Measurements from ENCODE around the gene SEPTIN8. TPM values are rescaled to one million over a fixed set of nuclear protein-coding genes. Genes with fewer than 3 reads are reported as not detected.

The SEPTIN8 gene
- total RNA-seq, 4 donors from 2014 or later = 5.2 to 7.9 (median 6.8) TPM

DNA sequence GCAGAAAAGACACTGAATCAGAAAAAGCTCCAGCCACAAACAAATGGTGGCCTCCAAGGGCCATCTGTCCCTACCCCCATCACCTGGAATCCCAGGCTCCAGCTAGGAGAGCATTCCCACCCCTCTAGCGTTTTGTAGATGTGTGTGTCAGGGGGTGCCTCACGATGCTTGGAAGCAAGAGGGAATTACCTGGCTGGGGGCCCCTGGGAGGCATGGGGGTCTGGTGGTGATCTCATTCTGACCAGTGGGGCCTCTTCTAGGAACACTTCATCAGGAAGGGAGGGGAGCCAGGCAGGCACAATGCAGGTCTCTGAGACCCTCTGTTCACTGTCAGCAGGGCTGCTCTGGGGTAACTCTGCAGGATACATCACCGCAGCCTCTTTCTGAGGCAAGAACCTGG, 47.4 kb upstream of the SEPTIN8 start:
- in situ Hi-C loops (cut with MboI; ENCODE audit: low sequenced_read_pairs in 4 of 4) = loop anchor here in 3 of 4 donors (10.0 to 25.0 kb wide), 2 partner anchors 80 to 287 kb away; partner anchors contain the start of genes IL5 (in 2 of the 3) and CCNI2 (in 1 of the 3)

DNA sequence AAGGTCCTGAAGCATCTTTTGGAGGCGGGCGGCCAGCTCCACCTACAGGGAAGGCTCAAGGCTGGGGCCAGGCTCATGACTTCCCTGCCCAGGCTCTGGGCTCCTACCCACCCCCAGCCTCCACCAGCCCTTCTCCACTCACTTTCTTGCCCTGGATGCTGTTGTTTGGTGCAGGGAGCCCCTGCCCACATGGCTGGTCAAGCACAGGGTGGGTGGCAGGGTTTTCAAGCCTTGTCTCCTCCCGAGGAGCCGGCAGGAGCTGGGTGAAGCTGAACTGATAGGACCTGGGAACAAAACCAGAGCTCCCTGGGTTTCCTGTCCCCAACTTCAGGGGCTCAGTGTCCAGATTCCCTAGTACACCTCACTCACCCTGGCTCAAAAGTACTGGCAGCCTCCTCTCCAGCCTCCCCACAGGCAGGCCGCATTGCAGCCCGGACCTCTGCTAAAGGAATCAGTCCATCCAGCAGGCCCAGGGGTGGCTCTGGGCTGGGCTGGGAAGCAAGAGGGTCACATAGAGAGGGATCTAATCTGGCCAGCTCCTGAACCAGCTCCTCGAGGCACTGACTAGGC, 46.5 kb upstream of the SEPTIN8 start:
- H3K27ac ChIP-seq = no peak overlapping the region
- H3K9me3 ChIP-seq = no peaks in the 10 kb centered on the region
- ATAC-seq = no peak
- intact Hi-C loops (cut with DNase I; ENCODE audit: low total_unique reads) (loop anchor here (5.0 kb wide), 2 partner anchors 86 to 166 kb away; partner anchors contain the start of genes IL13 and KIF3A), in situ Hi-C loops (cut with MboI; ENCODE audit: low sequenced_read_pairs in 4 of 4) (loop anchor here in 3 of 4 donors (10.0 to 25.0 kb wide), 2 partner anchors 79 to 286 kb away; partner anchors contain the start of genes IL5 (in 2 of the 3) and CCNI2 (in 1 of the 3))
- H3K4me3 ChIP-seq = no peak overlapping the region
- TF ChIP-seq, protein P1, sequence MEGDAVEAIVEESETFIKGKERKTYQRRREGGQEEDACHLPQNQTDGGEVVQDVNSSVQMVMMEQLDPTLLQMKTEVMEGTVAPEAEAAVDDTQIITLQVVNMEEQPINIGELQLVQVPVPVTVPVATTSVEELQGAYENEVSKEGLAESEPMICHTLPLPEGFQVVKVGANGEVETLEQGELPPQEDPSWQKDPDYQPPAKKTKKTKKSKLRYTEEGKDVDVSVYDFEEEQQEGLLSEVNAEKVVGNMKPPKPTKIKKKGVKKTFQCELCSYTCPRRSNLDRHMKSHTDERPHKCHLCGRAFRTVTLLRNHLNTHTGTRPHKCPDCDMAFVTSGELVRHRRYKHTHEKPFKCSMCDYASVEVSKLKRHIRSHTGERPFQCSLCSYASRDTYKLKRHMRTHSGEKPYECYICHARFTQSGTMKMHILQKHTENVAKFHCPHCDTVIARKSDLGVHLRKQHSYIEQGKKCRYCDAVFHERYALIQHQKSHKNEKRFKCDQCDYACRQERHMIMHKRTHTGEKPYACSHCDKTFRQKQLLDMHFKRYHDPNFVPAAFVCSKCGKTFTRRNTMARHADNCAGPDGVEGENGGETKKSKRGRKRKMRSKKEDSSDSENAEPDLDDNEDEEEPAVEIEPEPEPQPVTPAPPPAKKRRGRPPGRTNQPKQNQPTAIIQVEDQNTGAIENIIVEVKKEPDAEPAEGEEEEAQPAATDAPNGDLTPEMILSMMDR (IDR thresholded peaks at IDR 0.05 in 4 of 5, conservative IDR thresholded peaks at IDR 0.05 in 1 of 5) = no peak
- no peak for TF ChIP-seq POLR2A (IDR thresholded peaks at IDR 0.05)
- H3K36me3 ChIP-seq = no peaks in the 10 kb centered on the region
- H3K27me3 ChIP-seq = no peaks in the 10 kb centered on the region
- DNase-seq = no peak
- H3K4me1 ChIP-seq = peaks cover 0 to 3% of the 10 kb centered on the region in 2 donors

More for the DNA sequence above, 47.4 kb upstream of the SEPTIN8 start:
- Histone ChIP-seq H3K27ac (no peak overlapping the region), H3K27me3 (no peaks in the 10 kb centered on the region), H3K4me3 (no peak overlapping the region), H3K4me1 (peaks cover 0 to 3% of the 10 kb centered on the region in 2 donors), H3K9me3 (no peaks in the 10 kb centered on the region), H3K36me3 (no peaks in the 10 kb centered on the region)
- no peak for ATAC-seq
- intact Hi-C loops (cut with DNase I; ENCODE audit: low total_unique reads) = loop anchor here (5.0 kb wide), 2 partner anchors 87 to 167 kb away; partner anchors contain the start of genes IL13 and KIF3A
- no peak for DNase-seq
- TF ChIP-seq, protein P1 (IDR thresholded peaks at IDR 0.05 in 4 of 5, conservative IDR thresholded peaks at IDR 0.05 in 1 of 5) = no peak
- no peak for TF ChIP-seq POLR2A (IDR thresholded peaks at IDR 0.05)

DNA sequence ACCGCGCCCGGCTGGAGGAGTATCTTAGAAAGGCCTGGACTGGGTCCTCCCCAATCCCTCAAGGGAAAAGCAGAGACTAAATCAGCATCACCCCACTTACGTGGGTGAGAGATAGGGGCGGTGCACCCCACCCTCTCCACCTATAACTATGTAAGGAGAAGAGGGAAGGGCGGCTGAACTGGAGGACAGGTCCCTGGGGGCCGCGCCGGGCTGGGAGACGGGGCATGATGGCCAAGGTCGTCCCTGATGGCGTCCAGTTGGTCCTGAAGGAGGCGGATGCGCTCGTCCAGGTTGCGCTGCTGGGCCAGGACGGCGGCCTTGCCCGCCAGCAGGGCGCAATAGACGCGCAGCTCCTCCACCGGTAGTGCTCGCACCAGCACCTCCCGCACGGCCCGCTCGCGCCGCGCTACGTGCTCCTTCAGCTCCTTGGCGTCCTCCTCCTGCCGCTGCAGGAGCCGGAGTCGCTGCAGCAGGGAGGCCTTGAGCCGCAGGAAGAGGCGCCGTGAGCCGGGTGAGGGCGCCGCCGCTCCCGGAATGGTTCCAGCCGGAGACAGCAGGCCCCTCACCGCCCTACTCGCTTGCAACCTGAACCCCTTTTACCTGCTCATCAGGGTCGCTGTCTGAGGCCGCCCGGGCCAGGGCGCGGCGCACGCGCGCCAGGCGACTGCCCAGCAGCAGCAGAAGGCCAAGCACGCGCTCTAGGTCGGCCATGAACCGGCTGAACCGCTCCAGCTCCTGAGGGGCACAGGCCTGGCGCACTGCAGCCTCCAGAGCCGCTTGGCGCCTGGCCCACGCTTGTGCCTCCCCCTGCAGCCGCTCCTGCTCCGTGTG, 45.8 kb upstream of the SEPTIN8 start:
- Histone ChIP-seq H3K4me3 (no peak overlapping the region), H3K9me3 (no peaks in the 10 kb centered on the region), H3K36me3 (no peaks in the 10 kb centered on the region), H3K27ac (no peak overlapping the region), H3K27me3 (no peaks in the 10 kb centered on the region), H3K4me1 (peaks cover 0 to 3% of the 10 kb centered on the region in 2 donors)
- no peak for ATAC-seq
- intact Hi-C loops (cut with DNase I; ENCODE audit: low total_unique reads) = loop anchor here (5.0 kb wide), 2 partner anchors 86 to 166 kb away; partner anchors contain the start of genes IL13 and KIF3A
- in situ Hi-C loops (cut with MboI; ENCODE audit: low sequenced_read_pairs in 4 of 4) = loop anchor here in 3 of 4 donors (10.0 to 25.0 kb wide), 2 partner anchors 78 to 286 kb away; partner anchors contain the start of genes IL5 (in 2 of the 3) and CCNI2 (in 1 of the 3)
- no peak for DNase-seq
- TF ChIP-seq, protein P1 (IDR thresholded peaks at IDR 0.05 in 4 of 5, conservative IDR thresholded peaks at IDR 0.05 in 1 of 5) = no peak
- no peak for TF ChIP-seq POLR2A (IDR thresholded peaks at IDR 0.05)

DNA sequence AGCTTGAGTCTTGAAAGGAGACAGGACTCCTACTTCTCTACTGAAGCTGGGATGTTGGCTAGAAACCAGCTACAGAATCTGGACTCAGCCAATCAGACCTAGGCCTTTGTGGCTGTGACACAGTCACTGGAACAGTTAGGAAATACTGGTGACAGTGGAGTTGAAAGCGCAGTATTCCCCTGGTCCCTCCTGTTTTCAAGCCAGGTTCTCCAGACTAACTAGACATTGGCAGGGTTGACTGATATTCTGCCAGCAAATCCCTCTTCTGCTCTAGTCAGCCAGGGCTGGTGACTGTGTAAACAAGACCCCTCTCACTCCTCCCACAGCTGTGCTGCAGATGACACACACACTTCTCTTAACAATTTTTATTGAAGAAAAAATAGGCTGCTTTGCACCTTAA, 44.8 kb upstream of the SEPTIN8 start:
- Histone ChIP-seq H3K4me1 (peaks cover 0 to 3% of the 10 kb centered on the region in 2 donors), H3K27me3 (no peaks in the 10 kb centered on the region), H3K4me3 (no peak overlapping the region), H3K27ac (no peak overlapping the region), H3K36me3 (no peaks in the 10 kb centered on the region), H3K9me3 (no peaks in the 10 kb centered on the region)
- peak in 1 of 2 donors; percentile 27 for ATAC-seq
- intact Hi-C loops (cut with DNase I; ENCODE audit: low total_unique reads) = loop anchor here (2.0 to 5.0 kb wide), 4 partner anchors 75 to 437 kb away; partner anchors contain the start of genes CCNI2, IL13 and KIF3A
- in situ Hi-C loops (cut with MboI; ENCODE audit: low sequenced_read_pairs in 4 of 4) = loop anchor here in 3 of 4 donors (10.0 to 25.0 kb wide), 2 partner anchors 77 to 284 kb away; partner anchors contain the start of genes IL5 (in 2 of the 3) and CCNI2 (in 1 of the 3)
- no peak for DNase-seq
- no peak for TF ChIP-seq POLR2A (IDR thresholded peaks at IDR 0.05)
- TF ChIP-seq, protein P1 (IDR thresholded peaks at IDR 0.05 in 4 of 5, conservative IDR thresholded peaks at IDR 0.05 in 1 of 5) = no peak
